ENCODE measurements around the gene KMT2E. TPM values are rescaled to one million over a fixed set of nuclear protein-coding genes. Genes with fewer than 3 reads are reported as not detected.
A peak's percentile ranks its signal among the peaks of the same experiment; 100 is the strongest.

KMT2E gene
- polyA plus RNA-seq, 2 of the 4 experiments (the other 2 are of a cell fraction), result 9.4 to 23.4 TPM

GRCh38 chr7:104983578-104984539, 30.1 kb upstream of the KMT2E start:
- peak overlapping the region; percentile 91 to 97 for H3K27ac ChIP-seq
- peaks cover 43% of the 10 kb centered on the region for H3K4me1 ChIP-seq
- H3K4me3 ChIP-seq, result peak overlapping the region; percentile 55
- POLR2A ChIA-PET, result interaction anchor here (0.8 to 6.0 kb wide), 11 partner anchors 9 to 43 kb away, joined by 3 to 132 read pairs (median 5); partner anchors contain the start of gene KMT2E
- WGBS (ENCODE audit: missing lambda C conversion rate), result under 1% methylated on average over 49 of the region's 62 CpGs
- CTCF ChIA-PET, result interaction anchor here (0.5 to 4.9 kb wide), 17 partner anchors 12 to 606 kb away, joined by 3 to 19 read pairs (median 4); partner anchors contain the start of gene KMT2E
- H3K4me2 ChIP-seq, result peak overlapping the region; percentile 76
- no peak for FAIRE-seq
- H3K9me3 ChIP-seq, result no peaks in the 10 kb centered on the region
- DNase-seq (ENCODE audit: low read depth in 1 of 2, low spot score in 1 of 2), result peak; percentile 92 to 93
- peak; percentile 97 for ATAC-seq
- TF ChIP-seq HOXB5 (CRISPR knock-in tag; IDR thresholded peaks at IDR 0.05) (peak; percentile 65; the same call in 1 of the 2 replicates), ZFP36 (IDR thresholded peaks at IDR 0.05; ENCODE audit: borderline replicate concordance, partially characterized antibody) (no peak), ZC3H11A (IDR thresholded peaks at IDR 0.05) (no peak), BHLHE40 (IDR thresholded peaks at IDR 0.05; ENCODE audit: low read depth, low read length) (no peak), HOXB13 (CRISPR knock-in tag; IDR thresholded peaks at IDR 0.05; ENCODE audit: low read depth) (0 out of 2 replicates have a peak, but pooled peaks have one; percentile 30), RFX5 (IDR thresholded peaks at IDR 0.05) (0 out of 2 replicates have a peak, but pooled peaks have one; percentile 9), CBX8 (IDR thresholded peaks at IDR 0.05) (no peak), HDAC2 (IDR thresholded peaks at IDR 0.05) (no peak), POLR2AphosphoS2 (conservative IDR thresholded peaks at IDR 0.05; ENCODE audit: low read length) (no peak), KDM5A (IDR thresholded peaks at IDR 0.05) (no peak), RCOR1 (IDR thresholded peaks at IDR 0.05; ENCODE audit: low read depth, low read length) (no peak), CHD4 (IDR thresholded peaks at IDR 0.05; ENCODE audit: borderline replicate concordance) (no peak), GATA3 (IDR thresholded peaks at IDR 0.05; ENCODE audit: borderline replicate concordance) (peak; percentile 57; the same call in 1 of the 2 replicates), MAZ (IDR thresholded peaks at IDR 0.05; ENCODE audit: borderline replicate concordance, low read depth, low read length) (no peak), RARB (CRISPR knock-in tag; IDR thresholded peaks at IDR 0.05) (no peak), PHF8 (IDR thresholded peaks at IDR 0.05; ENCODE audit: borderline replicate concordance, low read depth) (peak; percentile 95), NPAS2 (CRISPR knock-in tag; IDR thresholded peaks at IDR 0.05; ENCODE audit: borderline replicate concordance) (no peak), JUN (IDR thresholded peaks at IDR 0.05) (peak; percentile 93 to 94), MAFK (IDR thresholded peaks at IDR 0.05; ENCODE audit: partially characterized antibody) (no peak), FOSB (CRISPR knock-in tag; IDR thresholded peaks at IDR 0.05) (peak; percentile 45), SMC3 (IDR thresholded peaks at IDR 0.05) (peak; percentile 47), NFE2L2 (conservative IDR thresholded peaks at IDR 0.05; ENCODE audit: low read length) (no peak), CBX2 (IDR thresholded peaks at IDR 0.05; ENCODE audit: borderline replicate concordance, low read depth) (no peak), SREBF2 (IDR thresholded peaks at IDR 0.05) (no peak), CHD2 (IDR thresholded peaks at IDR 0.05; ENCODE audit: low read length, partially characterized antibody) (no peak), ESRRA (IDR thresholded peaks at IDR 0.05; ENCODE audit: borderline replicate concordance, low read length) (no peak), EHF (CRISPR knock-in tag; IDR thresholded peaks at IDR 0.05) (0 out of 2 replicates have a peak, but pooled peaks have one; percentile 51), MYC (IDR thresholded peaks at IDR 0.05; ENCODE audit: borderline replicate concordance, low read length) (0 out of 2 replicates have a peak, but pooled peaks have one; percentile 16), HOXA7 (CRISPR knock-in tag; IDR thresholded peaks at IDR 0.05) (peak; percentile 74), FOSL2 (IDR thresholded peaks at IDR 0.05) (no peak), FOSL2 (CRISPR knock-in tag; IDR thresholded peaks at IDR 0.05) (peak; percentile 25; the same call in 1 of the 2 replicates), E2F6 (IDR thresholded peaks at IDR 0.05; ENCODE audit: borderline replicate concordance, low read depth) (no peak)
- TF ChIP-seq, protein P1, sequence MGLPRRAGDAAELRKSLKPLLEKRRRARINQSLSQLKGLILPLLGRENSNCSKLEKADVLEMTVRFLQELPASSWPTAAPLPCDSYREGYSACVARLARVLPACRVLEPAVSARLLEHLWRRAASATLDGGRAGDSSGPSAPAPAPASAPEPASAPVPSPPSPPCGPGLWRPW (IDR thresholded peaks at IDR 0.05), result no peak
- TF ChIP-seq, protein P2, sequence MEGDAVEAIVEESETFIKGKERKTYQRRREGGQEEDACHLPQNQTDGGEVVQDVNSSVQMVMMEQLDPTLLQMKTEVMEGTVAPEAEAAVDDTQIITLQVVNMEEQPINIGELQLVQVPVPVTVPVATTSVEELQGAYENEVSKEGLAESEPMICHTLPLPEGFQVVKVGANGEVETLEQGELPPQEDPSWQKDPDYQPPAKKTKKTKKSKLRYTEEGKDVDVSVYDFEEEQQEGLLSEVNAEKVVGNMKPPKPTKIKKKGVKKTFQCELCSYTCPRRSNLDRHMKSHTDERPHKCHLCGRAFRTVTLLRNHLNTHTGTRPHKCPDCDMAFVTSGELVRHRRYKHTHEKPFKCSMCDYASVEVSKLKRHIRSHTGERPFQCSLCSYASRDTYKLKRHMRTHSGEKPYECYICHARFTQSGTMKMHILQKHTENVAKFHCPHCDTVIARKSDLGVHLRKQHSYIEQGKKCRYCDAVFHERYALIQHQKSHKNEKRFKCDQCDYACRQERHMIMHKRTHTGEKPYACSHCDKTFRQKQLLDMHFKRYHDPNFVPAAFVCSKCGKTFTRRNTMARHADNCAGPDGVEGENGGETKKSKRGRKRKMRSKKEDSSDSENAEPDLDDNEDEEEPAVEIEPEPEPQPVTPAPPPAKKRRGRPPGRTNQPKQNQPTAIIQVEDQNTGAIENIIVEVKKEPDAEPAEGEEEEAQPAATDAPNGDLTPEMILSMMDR (IDR thresholded peaks at IDR 0.05), result peak; percentile 32; the same call in 2 of the 3 replicates
- TF ChIP-seq, protein P3, sequence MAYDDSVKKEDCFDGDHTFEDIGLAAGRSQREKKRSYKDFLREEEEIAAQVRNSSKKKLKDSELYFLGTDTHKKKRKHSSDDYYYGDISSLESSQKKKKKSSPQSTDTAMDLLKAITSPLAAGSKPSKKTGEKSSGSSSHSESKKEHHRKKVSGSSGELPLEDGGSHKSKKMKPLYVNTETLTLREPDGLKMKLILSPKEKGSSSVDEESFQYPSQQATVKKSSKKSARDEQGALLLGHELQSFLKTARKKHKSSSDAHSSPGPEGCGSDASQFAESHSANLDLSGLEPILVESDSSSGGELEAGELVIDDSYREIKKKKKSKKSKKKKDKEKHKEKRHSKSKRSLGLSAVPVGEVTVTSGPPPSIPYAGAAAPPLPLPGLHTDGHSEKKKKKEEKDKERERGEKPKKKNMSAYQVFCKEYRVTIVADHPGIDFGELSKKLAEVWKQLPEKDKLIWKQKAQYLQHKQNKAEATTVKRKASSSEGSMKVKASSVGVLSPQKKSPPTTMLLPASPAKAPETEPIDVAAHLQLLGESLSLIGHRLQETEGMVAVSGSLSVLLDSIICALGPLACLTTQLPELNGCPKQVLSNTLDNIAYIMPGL (CRISPR knock-in tag; IDR thresholded peaks at IDR 0.05; ENCODE audit: borderline replicate concordance), result no peak
- TF ChIP-seq, protein P4, sequence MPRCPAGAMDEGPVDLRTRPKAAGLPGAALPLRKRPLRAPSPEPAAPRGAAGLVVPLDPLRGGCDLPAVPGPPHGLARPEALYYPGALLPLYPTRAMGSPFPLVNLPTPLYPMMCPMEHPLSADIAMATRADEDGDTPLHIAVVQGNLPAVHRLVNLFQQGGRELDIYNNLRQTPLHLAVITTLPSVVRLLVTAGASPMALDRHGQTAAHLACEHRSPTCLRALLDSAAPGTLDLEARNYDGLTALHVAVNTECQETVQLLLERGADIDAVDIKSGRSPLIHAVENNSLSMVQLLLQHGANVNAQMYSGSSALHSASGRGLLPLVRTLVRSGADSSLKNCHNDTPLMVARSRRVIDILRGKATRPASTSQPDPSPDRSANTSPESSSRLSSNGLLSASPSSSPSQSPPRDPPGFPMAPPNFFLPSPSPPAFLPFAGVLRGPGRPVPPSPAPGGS (IDR thresholded peaks at IDR 0.05), result peak; percentile 92
